Kidney tubule cell (primary cell): ENCODE measurements around the gene PRKCZ.
A peak's percentile ranks its signal among the peaks of the same experiment; 100 is the strongest.

Experiments used
- DNase-seq: peaks from one replicate; pipeline ENCODE4 v3.0.0-alpha.2; 2018; ENCODE audit warnings: low spot score

Gene PRKCZ

GRCh38 chr1:2158272-2158671 is 108.1 kb downstream of the PRKCZ start:
- DNase-seq: no peak

- no peak for DNase-seq
Measured at GRCh38 chr1:2159124-2159523, 108.9 kb downstream of the PRKCZ start.

GRCh38 chr1:2160451-2161300 is 110.5 kb downstream of the PRKCZ start:
- DNase-seq: no peak

GRCh38 chr1:2163205-2163604 is 113.0 kb downstream of the PRKCZ start:
- DNase-seq: no peak

- DNase-seq: no peak
Measured at GRCh38 chr1:2165646-2166045, 115.4 kb downstream of the PRKCZ start.

- no peak for DNase-seq
Measured at GRCh38 chr1:2166254-2166653, 116.0 kb downstream of the PRKCZ start.

- DNase-seq: no peak
Measured at GRCh38 chr1:2166695-2167094, 116.5 kb downstream of the PRKCZ start.

- DNase-seq: no peak
Measured at GRCh38 chr1:2168090-2168489, 117.9 kb downstream of the PRKCZ start.

GRCh38 chr1:2168535-2168934 is 118.3 kb downstream of the PRKCZ start:
- no peak for DNase-seq

GRCh38 chr1:2169200-2169836 is 119.1 kb downstream of the PRKCZ start:
- no peak for DNase-seq

GRCh38 chr1:2170211-2170610 is 120.0 kb downstream of the PRKCZ start:
- DNase-seq: no peak

GRCh38 chr1:2172012-2172411 is 121.8 kb downstream of the PRKCZ start:
- no peak for DNase-seq

GRCh38 chr1:2172551-2173146 is 122.4 kb downstream of the PRKCZ start:
- DNase-seq: no peak

- no peak for DNase-seq
Measured at GRCh38 chr1:2173546-2174347, 123.5 kb downstream of the PRKCZ start.

- DNase-seq: peak; percentile 47
Measured at GRCh38 chr1:2174348-2175054, 124.3 kb downstream of the PRKCZ start.

GRCh38 chr1:2175055-2175414 is 124.8 kb downstream of the PRKCZ start:
- no peak for DNase-seq

- DNase-seq: no peak
Measured at GRCh38 chr1:2175681-2176454, 125.7 kb downstream of the PRKCZ start.

GRCh38 chr1:2176615-2177014 is 126.4 kb downstream of the PRKCZ start:
- DNase-seq: no peak

GRCh38 chr1:2177541-2177940 is 127.3 kb downstream of the PRKCZ start:
- DNase-seq: no peak

- DNase-seq: no peak
Measured at GRCh38 chr1:2177946-2178538, 127.8 kb downstream of the PRKCZ start.

- no peak for DNase-seq
Measured at GRCh38 chr1:2178875-2179274, 128.7 kb downstream of the PRKCZ start.
